ENCODE measurements around the gene BMP7.

BMP7 gene

DNA sequence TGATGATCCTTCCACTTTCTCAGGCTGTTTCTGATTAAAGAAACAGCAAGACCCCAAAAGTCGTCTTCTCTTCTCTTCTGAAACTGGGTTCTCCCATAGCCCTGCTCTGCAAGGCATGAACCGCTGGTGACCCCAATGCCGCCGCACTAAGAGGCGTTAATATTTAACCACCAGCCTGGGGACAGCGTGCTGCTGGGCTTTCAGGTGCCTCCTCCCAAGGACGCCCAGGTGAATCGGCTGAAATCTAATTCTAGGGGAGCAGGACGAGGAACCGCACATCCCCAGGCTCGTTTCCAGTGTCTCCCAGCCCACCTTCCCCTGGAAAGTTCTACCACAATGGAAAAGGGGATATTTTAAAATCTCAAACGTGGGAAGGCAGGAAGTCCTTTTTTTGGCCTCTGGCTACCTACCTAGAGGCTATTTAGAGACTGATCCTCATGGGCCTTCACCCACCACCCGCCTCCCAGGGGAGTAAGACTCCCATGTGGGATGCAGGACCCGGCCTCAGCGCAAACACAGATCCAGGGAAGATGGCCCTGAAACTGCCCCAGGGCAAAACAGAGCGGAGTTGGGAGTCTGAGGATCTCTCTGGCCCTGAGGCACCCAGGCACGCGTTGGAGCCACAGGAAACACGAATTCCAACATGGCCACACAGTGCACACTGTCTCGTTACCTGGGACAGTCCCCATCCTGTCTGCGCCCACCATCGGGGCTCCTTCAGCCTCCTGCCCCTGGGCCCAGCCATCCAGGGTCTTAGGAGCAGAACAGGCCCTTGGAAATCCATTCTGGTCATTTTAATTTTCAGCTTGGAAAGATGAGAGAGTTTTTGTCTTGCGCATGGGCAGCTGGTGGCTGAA lies 56.2 kb downstream of the BMP7 start:
- ATAC-seq (no peak), DNase-seq (ENCODE audit: low spot score in 2 of 2) (no peak)
- Mint-ChIP-seq H3K4me1 (peaks cover 6% of the 10 kb centered on the region), H3K36me3 (no peaks in the 10 kb centered on the region), H3K27ac (no peak overlapping the region), H3K4me3 (no peak overlapping the region), H3K9me3 (peaks cover 3% of the 10 kb centered on the region)

GRCh38 chr20:57209413-57209812 lies 57.0 kb downstream of the BMP7 start:
- Mint-ChIP-seq H3K4me1 (peaks cover 6% of the 10 kb centered on the region), H3K27ac (no peak overlapping the region), H3K9me3 (peaks cover 3% of the 10 kb centered on the region), H3K36me3 (no peaks in the 10 kb centered on the region), H3K4me3 (no peak overlapping the region)
- no peak for ATAC-seq
- DNase-seq (ENCODE audit: low spot score in 2 of 2) = no peak

- Mint-ChIP-seq H3K9me3 (peaks cover 3% of the 10 kb centered on the region), H3K4me1 (peaks cover 6% of the 10 kb centered on the region), H3K27ac (no peak overlapping the region), H3K4me3 (no peak overlapping the region), H3K36me3 (no peaks in the 10 kb centered on the region)
- ATAC-seq (no peak), DNase-seq (ENCODE audit: low spot score in 2 of 2) (no peak)
Measured at GRCh38 chr20:57208198-57208597, 58.2 kb downstream of the BMP7 start.

DNA sequence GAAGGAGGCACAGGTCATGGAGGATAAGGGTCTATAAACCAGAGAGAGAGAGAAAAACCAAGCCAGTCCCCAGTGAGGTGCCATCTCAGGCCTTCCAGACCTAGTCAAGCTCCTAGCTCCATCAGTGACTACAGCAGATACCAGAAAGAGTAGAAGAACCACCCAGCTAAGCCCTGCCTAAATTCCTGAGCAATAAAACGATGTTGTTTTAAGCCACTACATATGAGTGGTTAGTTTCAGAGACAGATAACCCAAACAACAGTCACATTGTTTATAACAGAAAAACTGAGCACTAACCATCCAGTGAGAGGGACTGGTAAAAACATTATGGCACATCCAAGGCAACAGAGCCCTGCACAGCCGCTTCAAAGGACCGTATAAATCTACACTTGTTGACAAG lies 59.2 kb downstream of the BMP7 start:
- Mint-ChIP-seq H3K36me3 (no peaks in the 10 kb centered on the region), H3K4me3 (no peak overlapping the region), H3K9me3 (peaks cover 3% of the 10 kb centered on the region), H3K27ac (no peak overlapping the region), H3K4me1 (peaks cover 6% of the 10 kb centered on the region)
- ATAC-seq (no peak), DNase-seq (ENCODE audit: low spot score in 2 of 2) (no peak)

DNA sequence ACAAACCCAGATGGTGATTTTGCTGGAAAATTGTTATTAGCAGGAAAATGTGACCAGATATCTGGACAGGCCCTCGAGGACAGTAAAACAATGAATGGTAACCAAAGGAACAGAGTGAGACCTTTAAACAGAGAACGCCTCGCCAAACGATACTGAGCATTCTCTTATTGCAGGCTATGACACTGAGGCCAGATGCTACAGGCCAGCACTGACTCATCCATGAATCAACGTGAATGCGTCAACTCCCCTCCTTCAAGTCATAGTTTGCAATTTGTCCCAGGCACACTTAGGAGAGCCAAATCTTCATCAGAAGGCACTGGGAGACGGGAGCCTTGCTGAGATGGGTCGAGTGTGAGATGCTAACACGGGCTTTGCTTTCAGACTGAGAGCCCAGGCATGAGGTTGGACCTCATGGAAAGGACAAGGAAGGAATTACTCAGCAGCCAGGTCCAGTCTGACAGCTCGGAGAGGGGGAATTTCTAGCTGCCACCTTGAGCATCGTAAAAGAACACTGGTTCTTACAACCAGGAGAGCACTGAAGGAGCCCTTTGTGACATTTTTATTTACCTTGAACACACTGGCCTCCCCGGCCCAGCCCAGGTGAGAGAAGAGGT lies 60.7 kb downstream of the BMP7 start:
- no peak for ATAC-seq
- Mint-ChIP-seq H3K4me1 (no peaks in the 10 kb centered on the region), H3K9me3 (peaks cover 3% of the 10 kb centered on the region), H3K36me3 (no peaks in the 10 kb centered on the region), H3K27ac (no peak overlapping the region), H3K4me3 (no peak overlapping the region)
- no peak for DNase-seq (ENCODE audit: low spot score in 2 of 2)

DNA sequence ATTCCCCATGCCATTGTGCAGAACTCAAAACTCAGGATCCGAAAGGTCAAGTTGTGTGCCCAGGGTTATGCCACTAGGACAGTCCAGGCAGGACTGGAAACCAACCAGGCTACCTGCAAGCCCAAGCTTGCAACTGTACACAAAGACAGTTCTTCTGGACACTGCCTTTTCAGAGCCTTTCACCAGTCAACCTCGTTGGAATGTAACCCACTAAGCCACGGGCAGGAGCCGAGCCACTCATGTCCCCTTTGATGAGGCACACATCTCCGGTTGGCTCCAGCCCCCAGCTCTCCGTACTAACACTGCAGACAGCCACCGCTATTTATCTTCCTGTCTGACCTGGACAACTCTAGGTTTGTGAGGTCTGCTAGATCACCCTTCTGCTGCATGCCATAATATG lies 62.5 kb downstream of the BMP7 start:
- DNase-seq (ENCODE audit: low spot score in 2 of 2) (no peak), ATAC-seq (no peak)
- H3K27ac Mint-ChIP-seq = no peak overlapping the region
- H3K36me3 Mint-ChIP-seq = no peaks in the 10 kb centered on the region
- H3K9me3 Mint-ChIP-seq = peaks cover 3% of the 10 kb centered on the region
- no peaks in the 10 kb centered on the region for H3K4me1 Mint-ChIP-seq
- no peak overlapping the region for H3K4me3 Mint-ChIP-seq

GRCh38 chr20:57203204-57203603 lies 63.2 kb downstream of the BMP7 start:
- Mint-ChIP-seq H3K36me3 (no peaks in the 10 kb centered on the region), H3K4me3 (no peak overlapping the region), H3K4me1 (no peaks in the 10 kb centered on the region), H3K9me3 (peaks cover 3% of the 10 kb centered on the region), H3K27ac (no peak overlapping the region)
- DNase-seq (ENCODE audit: low spot score in 2 of 2) (no peak), ATAC-seq (no peak)

DNA sequence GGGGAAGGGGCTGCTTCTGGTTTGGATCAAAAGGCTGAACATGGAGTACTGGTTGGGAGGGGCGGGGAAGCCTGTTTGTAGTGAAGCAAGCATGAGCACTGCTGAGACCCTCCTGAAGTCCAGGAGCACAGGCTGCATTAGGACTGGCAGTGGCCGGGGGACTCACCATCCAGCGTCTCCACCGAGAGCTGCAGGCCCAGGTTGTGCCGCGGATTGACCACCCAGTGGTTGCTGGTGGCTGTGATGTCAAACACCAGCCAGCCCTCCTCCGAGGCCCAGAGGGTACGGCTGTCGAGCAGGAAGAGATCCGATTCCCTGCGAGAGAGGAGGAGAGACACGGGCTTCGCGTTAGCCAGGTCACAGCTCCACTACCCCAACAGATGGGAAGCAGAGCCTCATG lies 64.1 kb downstream of the BMP7 start:
- H3K27ac Mint-ChIP-seq = no peak overlapping the region
- H3K9me3 Mint-ChIP-seq = peaks cover 3% of the 10 kb centered on the region
- H3K4me3 Mint-ChIP-seq = no peak overlapping the region
- no peak for DNase-seq (ENCODE audit: low spot score in 2 of 2)
- H3K4me1 Mint-ChIP-seq = no peaks in the 10 kb centered on the region
- no peaks in the 10 kb centered on the region for H3K36me3 Mint-ChIP-seq
- no peak for ATAC-seq

DNA sequence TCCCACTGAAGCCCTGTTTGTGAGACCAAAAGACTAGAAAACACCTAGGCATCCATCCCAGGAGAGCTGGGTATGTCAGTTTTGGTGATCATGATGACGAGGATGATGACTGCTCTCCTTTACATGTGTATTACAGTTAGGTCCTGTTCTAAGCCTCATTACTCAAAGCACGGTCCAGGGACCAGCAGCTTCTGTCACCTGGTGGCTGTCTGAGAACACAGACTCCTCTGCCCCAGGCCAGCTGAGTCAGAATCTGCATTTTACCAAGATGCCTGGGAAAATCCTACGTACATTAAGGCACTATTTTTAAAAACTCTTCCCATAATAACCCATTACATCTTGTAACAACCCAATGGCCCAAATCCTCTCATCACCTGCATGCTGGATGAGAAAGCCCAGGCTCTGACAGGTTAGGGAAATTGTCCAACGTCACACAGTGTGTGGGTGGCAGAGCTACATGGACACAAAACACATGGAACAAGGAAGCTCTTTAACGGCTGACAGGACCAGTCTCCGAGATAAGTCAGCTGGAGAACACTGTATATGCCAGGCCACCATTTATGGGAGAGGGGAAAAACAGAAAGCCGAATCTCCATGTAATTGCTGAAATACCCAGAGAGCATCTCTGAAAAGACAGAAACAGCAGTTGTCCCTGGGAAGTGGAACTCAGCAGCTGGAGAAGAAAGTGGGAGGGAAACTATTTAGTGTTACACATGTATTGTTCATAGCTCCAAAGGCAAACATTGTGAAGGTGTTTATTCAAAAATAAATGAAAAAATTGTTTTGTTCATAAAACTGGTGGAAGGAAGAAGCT lies 65.4 kb downstream of the BMP7 start:
- DNase-seq (ENCODE audit: low spot score in 2 of 2) (no peak), ATAC-seq (no peak)
- Mint-ChIP-seq H3K4me1 (no peaks in the 10 kb centered on the region), H3K27ac (no peak overlapping the region), H3K36me3 (no peaks in the 10 kb centered on the region), H3K4me3 (no peak overlapping the region), H3K9me3 (no peaks in the 10 kb centered on the region)

GRCh38 chr20:57199656-57200405 lies 66.6 kb downstream of the BMP7 start:
- Mint-ChIP-seq H3K9me3 (no peaks in the 10 kb centered on the region), H3K4me1 (no peaks in the 10 kb centered on the region), H3K36me3 (no peaks in the 10 kb centered on the region), H3K27ac (no peak overlapping the region), H3K4me3 (no peak overlapping the region)
- DNase-seq (ENCODE audit: low spot score in 2 of 2) (no peak), ATAC-seq (no peak)

DNA sequence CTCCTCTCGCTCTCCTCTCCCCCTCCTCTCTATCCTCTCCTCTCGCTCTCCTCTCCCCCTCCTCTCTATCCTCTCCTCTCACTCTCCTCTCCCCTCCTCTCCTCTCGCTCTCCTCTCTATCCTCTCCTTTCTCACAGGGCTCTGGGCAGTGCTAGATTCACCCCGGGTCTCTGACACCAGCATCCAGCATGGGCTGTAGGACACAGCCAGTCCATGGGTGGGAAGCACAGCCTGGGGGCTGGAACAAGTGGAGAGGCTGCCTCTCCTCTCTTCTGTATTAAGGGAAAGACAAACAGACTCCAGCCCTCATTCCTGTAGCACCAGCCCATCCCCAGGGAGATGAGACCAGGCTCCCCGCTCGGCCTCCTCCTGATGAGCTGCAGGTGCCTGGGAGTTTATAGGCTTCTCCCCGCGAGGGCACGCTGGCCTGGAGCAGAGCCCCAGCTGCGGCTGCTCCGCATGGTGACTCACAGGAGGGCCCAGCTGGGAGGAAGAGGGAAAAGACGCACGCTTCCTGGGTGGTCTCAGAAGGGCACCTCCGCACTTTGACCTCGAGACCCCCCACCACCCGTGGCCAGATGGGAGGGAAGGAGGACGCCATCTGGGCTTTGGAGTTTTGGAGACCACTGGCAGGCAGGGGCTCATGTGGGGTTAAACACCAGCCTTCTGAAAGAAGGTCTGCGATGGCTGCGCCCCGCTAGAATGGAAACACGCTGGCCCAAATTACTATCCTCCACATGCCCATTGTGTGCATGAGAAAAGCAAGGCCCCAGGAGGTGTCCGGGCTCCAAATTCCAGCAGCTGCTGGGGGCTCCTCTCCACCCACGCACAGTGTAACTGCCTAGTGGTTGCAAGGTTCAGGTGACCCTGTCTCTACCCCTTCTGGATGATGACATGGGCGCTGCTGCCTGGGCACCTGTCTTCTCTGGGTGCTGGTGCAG lies 68.0 kb downstream of the BMP7 start:
- ATAC-seq (no peak), DNase-seq (ENCODE audit: low spot score in 2 of 2) (no peak)
- Mint-ChIP-seq H3K36me3 (no peaks in the 10 kb centered on the region), H3K9me3 (no peaks in the 10 kb centered on the region), H3K4me3 (no peak overlapping the region), H3K27ac (no peak overlapping the region), H3K4me1 (no peaks in the 10 kb centered on the region)

- no peak overlapping the region for H3K27ac Mint-ChIP-seq
- ATAC-seq = no peak
- H3K4me1 Mint-ChIP-seq = no peaks in the 10 kb centered on the region
- no peak overlapping the region for H3K4me3 Mint-ChIP-seq
- no peaks in the 10 kb centered on the region for H3K36me3 Mint-ChIP-seq
- DNase-seq (ENCODE audit: low spot score in 2 of 2) = no peak
- no peaks in the 10 kb centered on the region for H3K9me3 Mint-ChIP-seq
Measured at GRCh38 chr20:57197352-57198131, 68.9 kb downstream of the BMP7 start.

- Mint-ChIP-seq H3K27ac (no peak overlapping the region), H3K36me3 (no peaks in the 10 kb centered on the region), H3K9me3 (no peaks in the 10 kb centered on the region), H3K4me3 (no peak overlapping the region), H3K4me1 (no peaks in the 10 kb centered on the region)
- no peak for ATAC-seq
- no peak for DNase-seq (ENCODE audit: low spot score in 2 of 2)
Measured at GRCh38 chr20:57195469-57196100, 70.9 kb downstream of the BMP7 start.

Data from stimulated activated effector memory CD8-positive, alpha-beta T cell treated with anti-CD3 and anti-CD28 coated beads, Interleukin-12 subunit alpha, Interleukin-12 subunit beta, amount 100 ng/mL, for 72 hours (primary cell).